Psoas muscle (tissue), 8 donors: ENCODE results near the gene NCAPG2. TPM values are rescaled to one million over a fixed set of nuclear protein-coding genes. Genes with fewer than 3 reads are reported as not detected.

Experiments
- ATAC-seq, 4 donors: fragments of 200-7000 bp; cut with Tn5 transposase; one replicate each; pipeline ENCODE4 v1.9.1; 2020; ENCODE audit warnings: moderate library complexity in 3 of 4, mild to moderate bottlenecking in 2 of 4
- DNase-seq, 2 donors: peaks; one replicate each; pipeline ENCODE4 v3.0.0-alpha.2; 2020
- H3K27ac ChIP-seq: fragments of 200-600 bp; one replicate; pipeline ENCODE4 v1.8.0; 2022
- H3K27me3 ChIP-seq, 3 donors: fragments of 200-600 bp in 1 of 3; one replicate each; pipeline versions ENCODE4 v1.6.1 to v1.8.0; 2013 to 2022; ENCODE audit warnings: low read length in 2 of 3, mild to moderate bottlenecking in 2 of 3, moderate library complexity in 1 of 3; ENCODE audit not compliant: insufficient read depth in 3 of 3
- H3K36me3 ChIP-seq, 2 donors: fragments of 200-600 bp in 1 of 2; one replicate each; pipeline versions ENCODE4 v1.6.1 to v1.8.0; 2013 to 2022; ENCODE audit warnings: low read depth in 1 of 2, mild to moderate bottlenecking in 1 of 2, moderate library complexity in 1 of 2; ENCODE audit not compliant: insufficient read depth in 1 of 2
- H3K4me1 ChIP-seq: fragments of 200-600 bp; one replicate; pipeline ENCODE4 v1.8.0; 2022
- H3K4me3 ChIP-seq: fragments of 200-600 bp; one replicate; pipeline ENCODE4 v1.8.0; 2022; ENCODE audit warnings: mild to moderate bottlenecking
- H3K9me3 ChIP-seq: fragments of 200-600 bp; one replicate; pipeline ENCODE4 v1.8.0; 2022
- WGBS, 3 donors: extraction: QIAGEN DNeasy Blood & Tissue Kit; methylation state at CpG; one replicate each; pipeline versions ENCODE4 v1.1.6 to v1.1.7; 2013; 5-methylcytosine and 5-hydroxymethylcytosine counted together
- intact Hi-C, 2 donors: fragments of 100-400 bp; cut with DNase I; formaldehyde crosslinking; loops; one replicate each; pipeline versions ENCODE4 v1.11.0 to v1.14.2; 2022
- polyA plus RNA-seq, 3 donors: library from polyadenylated mRNA; stranded (reverse); fragments of 200-250 nt; gene quantifications; one replicate each; pipeline ENCODE4 v1.2.3, GENCODE V29; 2013
- total RNA-seq, 4 donors: library from RNA; stranded (reverse); fragmentation: NEBNext Ultra II Directional in 2 of 4; extraction: Animal tissue kit (Norgen Biotek cat#: 25700) in 2 of 4; gene quantifications; one replicate each; pipeline versions ENCODE4 v1.2.1 to v1.2.4, GENCODE V29; 2021 to 2023
- TF ChIP-seq, protein P1 (sequence below): fragments of 200-600 bp; IDR thresholded peaks from one replicate; pipeline ENCODE4 v1.8.0; 2022; ENCODE audit warnings: antibody characterized with exemption
- donor health status: healthy with polysubstance abuse.
- donor health status: DM: no; HTN: no; CAD: no; lungs with moderate emphysema.
- donor health status: Bipolar disorder and iron deficiency.
- donor health status: healthy.
- donor health status: DM: yes; HTN: yes; CAD: no.
- donor health status: DM: no; HTN: no; CAD: no.
- donor health status: DM: no; HTN: no; CAD: no.
- donor health status: DM: yes; HTN: yes; CAD: no.

Gene NCAPG2
- total and polyA plus RNA-seq, 7 donors: 1.9 to 3.8 (median 2.8) TPM

DNA sequence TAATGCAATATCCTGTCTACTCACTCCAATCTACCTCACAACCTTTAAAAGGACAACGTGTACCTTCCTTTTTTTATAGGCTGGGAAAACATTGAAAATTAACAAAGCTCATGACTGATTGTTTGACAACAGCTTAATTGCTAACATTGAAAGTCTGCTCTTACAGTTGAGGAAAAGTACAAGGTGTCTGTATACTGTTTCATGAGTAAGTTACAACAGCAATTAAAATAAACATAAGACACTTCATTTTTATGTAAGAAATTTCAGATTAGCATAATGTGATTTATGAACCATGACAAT lies 28.6 kb upstream of the NCAPG2 start:
- H3K27ac ChIP-seq: no peak overlapping the region
- DNase-seq: no peak
- intact Hi-C loops: no loop called here
- TF ChIP-seq, protein P1, sequence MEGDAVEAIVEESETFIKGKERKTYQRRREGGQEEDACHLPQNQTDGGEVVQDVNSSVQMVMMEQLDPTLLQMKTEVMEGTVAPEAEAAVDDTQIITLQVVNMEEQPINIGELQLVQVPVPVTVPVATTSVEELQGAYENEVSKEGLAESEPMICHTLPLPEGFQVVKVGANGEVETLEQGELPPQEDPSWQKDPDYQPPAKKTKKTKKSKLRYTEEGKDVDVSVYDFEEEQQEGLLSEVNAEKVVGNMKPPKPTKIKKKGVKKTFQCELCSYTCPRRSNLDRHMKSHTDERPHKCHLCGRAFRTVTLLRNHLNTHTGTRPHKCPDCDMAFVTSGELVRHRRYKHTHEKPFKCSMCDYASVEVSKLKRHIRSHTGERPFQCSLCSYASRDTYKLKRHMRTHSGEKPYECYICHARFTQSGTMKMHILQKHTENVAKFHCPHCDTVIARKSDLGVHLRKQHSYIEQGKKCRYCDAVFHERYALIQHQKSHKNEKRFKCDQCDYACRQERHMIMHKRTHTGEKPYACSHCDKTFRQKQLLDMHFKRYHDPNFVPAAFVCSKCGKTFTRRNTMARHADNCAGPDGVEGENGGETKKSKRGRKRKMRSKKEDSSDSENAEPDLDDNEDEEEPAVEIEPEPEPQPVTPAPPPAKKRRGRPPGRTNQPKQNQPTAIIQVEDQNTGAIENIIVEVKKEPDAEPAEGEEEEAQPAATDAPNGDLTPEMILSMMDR: no peak
- H3K27me3 ChIP-seq: no peaks in the 10 kb centered on the region
- H3K36me3 ChIP-seq: peaks cover 8 to 85% of the 10 kb centered on the region in 2 donors
- no peaks in the 10 kb centered on the region for H3K4me1 ChIP-seq
- no peak for ATAC-seq
- no peak overlapping the region for H3K4me3 ChIP-seq
- 76 to 86% (median 79%) methylated on average over 1 of the region's 1 CpG for WGBS, 3 donors
- H3K9me3 ChIP-seq: no peaks in the 10 kb centered on the region

DNA sequence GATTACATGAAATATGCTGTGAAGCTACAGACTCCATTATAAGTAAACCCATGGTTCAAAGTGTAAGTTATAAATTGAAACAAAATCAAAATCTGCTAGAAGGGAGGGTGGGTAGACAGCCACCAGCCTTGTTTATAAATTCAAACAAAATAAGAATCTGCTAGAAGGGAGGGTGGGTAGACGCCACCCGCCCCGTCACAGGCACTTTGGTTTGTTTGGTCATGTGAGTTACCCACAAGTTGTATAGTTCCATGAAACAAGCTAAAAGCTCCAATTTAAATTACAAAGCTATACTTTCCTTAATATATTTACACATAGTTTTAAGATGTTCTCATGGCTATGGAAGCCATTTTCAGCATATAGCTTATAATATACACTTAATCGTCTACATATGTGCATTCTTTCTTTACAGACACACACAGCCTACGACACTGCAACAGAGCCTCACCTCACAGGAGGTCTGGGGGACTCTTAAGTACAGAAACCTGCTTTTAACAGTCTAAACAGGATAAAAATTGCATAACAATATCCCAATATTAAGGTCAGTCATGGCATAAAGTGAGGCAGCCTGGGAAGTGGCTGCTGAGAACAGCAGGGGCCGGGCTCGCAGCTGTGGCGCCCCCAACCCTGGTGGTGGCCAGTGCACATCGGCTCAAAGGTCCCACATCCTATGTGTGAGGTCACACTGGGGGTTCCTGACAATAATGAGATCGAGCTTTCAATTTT lies 28.1 kb upstream of the NCAPG2 start:
- WGBS, 3 donors: 85 to 90% (median 89%) methylated on average over 10 of the region's 10 CpGs
- Histone ChIP-seq H3K4me3 (no peak overlapping the region), H3K9me3 (no peaks in the 10 kb centered on the region), H3K4me1 (no peaks in the 10 kb centered on the region), H3K36me3 (peaks cover 8 to 80% of the 10 kb centered on the region in 2 donors), H3K27ac (no peak overlapping the region), H3K27me3 (no peaks in the 10 kb centered on the region)
- no peak for ATAC-seq
- intact Hi-C loops: no loop called here
- no peak for DNase-seq
- TF ChIP-seq, protein P1: no peak

DNA sequence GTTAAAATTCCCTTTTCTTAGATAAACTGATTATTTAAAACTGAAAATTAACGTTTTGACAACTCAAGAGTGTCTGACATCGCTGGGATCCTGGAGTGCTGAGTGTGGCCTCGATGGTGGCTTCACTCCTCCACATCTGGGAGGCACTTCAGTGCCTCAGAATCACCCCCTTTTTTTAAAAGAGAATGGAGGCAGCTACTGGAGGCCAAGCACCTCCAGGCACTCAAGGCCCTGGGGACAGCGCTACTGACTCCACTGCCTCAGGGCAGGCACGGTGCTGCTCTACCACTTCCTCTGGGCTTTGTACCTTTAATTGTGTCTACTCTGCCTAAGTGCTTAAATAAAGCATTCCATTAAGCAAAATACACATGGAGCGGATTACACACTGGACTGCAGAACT lies 27.2 kb upstream of the NCAPG2 start:
- H3K27me3 ChIP-seq: no peaks in the 10 kb centered on the region
- WGBS, 3 donors: 92 to 97% (median 96%) methylated on average over 6 of the region's 6 CpGs
- H3K4me3 ChIP-seq: no peak overlapping the region
- H3K27ac ChIP-seq: no peak overlapping the region
- H3K9me3 ChIP-seq: no peaks in the 10 kb centered on the region
- H3K36me3 ChIP-seq: peaks cover 1 to 72% of the 10 kb centered on the region in 2 donors
- TF ChIP-seq, protein P1: no peak
- ATAC-seq (no peak), DNase-seq (no peak)
- intact Hi-C loops: no loop called here
- no peaks in the 10 kb centered on the region for H3K4me1 ChIP-seq

DNA sequence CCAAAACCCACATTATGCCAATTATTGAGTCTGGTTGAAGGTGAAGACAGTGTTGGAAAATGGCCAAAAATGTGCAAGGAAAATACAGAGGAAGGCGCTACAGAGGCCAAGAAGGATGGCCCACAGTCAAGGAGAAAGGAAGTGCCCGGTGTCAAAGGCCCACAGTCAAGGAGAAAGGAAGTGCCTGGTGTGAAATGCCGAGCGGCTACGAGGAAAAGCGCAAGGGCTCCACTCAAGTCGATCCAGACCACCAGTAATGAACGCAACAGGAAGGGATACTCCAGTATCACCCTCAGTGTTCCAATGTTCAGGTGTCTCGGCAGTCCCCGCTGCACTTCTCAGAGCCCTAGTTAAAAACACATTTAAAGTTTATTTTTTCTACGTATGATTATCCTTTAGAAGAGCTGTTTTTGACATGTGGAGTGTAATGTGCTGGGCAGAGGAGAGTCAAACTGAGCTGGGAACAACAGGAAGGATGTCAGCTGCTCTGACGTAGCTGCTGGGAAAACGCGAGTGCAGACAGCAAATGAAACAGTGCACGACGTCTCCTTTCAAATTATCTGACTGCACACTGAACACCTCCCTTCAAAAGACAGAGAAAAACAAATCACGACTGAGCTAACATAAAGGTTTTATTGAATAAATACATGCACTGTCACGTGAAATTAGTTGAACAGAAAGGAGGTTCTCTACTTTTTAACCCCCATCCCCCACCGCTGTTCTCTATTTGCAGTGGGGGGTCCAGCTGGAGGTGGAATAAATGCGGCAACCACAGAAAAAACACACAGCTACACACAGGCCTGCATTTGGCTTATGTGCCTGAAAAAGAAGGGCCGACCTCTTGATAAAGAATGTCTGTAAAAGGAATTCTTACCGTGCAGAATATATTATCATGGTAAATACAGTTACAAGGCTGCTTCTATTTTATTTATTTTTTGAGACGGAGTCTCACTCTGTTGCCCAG lies 26.1 kb upstream of the NCAPG2 start:
- H3K4me1 ChIP-seq: no peaks in the 10 kb centered on the region
- no peaks in the 10 kb centered on the region for H3K9me3 ChIP-seq
- DNase-seq (no peak), ATAC-seq (no peak)
- peaks cover 0 to 61% of the 10 kb centered on the region in 2 donors for H3K36me3 ChIP-seq
- intact Hi-C loops: no loop called here
- no peak overlapping the region for H3K4me3 ChIP-seq
- TF ChIP-seq, protein P1: no peak
- no peak overlapping the region for H3K27ac ChIP-seq
- H3K27me3 ChIP-seq: no peaks in the 10 kb centered on the region
- 72 to 76% (median 73%) methylated on average over 23 of the region's 23 CpGs for WGBS, 3 donors
